NCI-H2227 treated with DMSO at 0.1 percent for 48 hours (cell line): ENCODE results near the gene PIR.

Source experiments
- DNase-seq: peaks from one replicate; lab custom pipeline; 2025; lab: John Stamatoyannopoulos, UW

Gene PIR

DNA sequence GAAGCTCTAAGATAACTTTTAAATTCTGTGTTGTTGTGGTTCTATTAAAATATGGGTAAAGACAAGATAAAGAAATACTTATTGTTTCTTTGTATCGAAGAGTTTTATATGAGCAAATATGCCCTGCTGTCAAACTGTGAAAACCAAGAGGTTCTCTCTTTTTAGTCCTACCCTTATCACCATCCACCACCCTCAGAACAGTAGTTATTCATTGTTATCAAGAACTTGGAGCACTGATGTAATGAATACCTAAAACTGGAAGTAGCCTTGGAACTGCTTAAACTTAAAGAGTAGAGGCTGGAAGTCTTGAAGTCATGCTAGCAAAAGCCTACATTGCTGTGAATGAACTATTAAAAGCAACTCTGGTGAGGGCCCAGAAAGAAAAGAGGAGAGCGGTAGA, 9.2 kb downstream of the PIR start:
- DNase-seq: no peak

DNA sequence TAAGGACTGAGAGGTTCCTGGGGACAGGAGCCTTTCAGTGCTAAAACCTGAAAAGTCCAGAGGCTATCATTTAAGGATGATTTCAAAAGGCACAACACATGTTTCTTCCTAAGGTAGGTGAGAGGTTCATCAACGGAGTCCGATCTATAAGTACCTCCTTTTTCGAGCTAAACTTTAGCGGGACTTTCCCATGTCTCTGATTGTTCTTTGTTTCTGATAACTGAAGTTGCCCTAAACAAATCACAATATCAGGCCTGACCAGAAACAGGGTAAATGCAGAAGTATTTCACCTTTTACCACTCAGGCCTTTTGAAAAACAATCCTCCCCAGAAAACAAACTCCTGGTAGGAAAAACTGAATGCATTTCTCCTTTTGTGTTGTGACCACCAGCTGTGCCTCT, 17.6 kb downstream of the PIR start:
- DNase-seq: no peak

DNA sequence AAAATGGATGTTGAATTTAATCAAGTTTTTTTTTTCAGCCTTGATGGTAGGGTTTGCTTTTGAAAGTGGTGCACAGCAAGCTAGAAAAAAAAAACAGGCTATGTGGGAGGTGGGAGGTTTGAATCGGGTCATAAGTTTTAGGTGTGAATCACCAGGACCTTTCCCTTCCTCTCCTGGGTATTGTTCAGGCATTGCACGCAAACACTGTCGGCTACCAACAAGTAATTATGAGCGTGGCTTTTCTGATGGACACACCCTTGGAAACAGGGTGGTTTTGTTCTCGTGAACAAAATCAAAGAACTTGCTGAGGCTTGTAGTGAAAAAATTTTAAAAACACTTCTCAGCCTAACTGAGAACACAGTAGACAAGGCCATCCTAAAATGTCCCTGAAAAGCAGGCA, 18.1 kb downstream of the PIR start:
- no peak for DNase-seq

DNA sequence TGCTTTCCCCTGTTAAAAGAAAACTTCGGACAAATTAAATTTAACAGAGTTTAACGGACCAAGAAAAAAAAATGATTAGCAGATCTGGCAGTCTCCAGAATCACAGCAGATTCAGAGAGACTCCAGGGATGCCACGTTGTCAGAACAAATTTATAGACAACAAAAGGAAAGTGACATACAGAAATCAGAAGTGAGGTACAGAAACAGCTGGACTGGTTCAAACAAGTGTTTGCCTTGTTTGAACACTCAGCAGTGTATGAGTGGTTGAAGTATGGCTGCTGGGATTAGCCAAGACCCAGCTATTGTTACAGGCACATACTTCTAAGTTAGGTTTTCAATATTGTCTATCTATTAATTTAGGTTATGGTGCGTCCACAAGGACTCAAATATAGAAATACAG, 19.1 kb downstream of the PIR start:
- DNase-seq: no peak

DNA sequence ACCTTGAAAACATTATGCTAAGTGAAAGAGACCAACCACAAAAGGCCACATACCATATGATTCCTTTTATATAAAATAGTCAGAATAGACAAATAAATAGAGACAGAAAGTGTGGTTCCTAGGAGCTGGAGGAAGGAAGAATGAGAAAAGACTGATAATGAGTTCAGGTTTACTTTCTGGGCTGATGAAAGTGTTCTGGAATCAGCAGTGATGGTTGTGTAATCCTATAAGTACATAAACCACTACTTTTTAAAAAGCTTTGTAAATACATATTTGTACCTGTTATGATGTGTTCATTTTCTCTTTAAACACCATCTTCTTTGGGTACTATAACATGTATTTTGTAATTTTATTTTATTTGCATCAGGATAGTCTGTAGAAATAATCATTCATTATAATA, 20.6 kb downstream of the PIR start:
- no peak for DNase-seq

DNA sequence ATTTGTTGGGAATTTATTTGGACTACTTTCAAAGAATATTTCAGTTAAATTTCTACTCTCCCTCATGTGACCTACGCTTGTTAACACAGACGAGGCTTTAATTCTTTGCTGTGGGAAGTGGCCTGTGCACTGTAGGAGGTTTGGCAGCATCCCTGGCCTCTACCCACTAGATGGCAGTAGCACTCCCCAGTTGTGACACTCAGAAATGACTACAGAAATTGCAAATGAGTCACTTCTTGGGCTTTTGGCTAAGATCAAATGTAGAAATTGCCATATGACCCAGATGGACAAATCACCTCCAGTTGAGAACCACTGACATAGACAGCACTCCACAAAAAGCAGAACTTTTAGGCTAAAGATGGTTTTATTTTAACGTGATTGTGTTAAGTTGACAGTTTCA, 22.1 kb downstream of the PIR start:
- peak; percentile 57 for DNase-seq

DNA sequence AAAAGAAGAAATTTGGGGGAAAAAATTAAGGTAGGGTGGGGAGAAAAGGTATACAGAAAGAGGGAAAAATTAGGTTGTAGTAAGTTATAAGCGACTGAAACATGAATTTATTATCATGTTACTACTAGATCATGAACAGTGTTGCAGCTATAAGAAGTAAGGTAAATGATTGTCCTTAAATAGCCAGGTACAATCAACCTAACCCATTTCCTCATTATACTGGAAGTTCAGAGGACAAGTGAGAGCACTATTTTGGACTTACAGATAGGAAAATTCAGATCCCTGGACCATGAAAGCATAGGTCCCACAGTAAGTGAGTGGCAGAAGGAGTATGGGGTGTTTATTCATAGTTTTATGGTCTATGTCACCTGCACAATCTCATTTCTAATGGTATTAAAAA, 23.5 kb downstream of the PIR start:
- DNase-seq: no peak

DNA sequence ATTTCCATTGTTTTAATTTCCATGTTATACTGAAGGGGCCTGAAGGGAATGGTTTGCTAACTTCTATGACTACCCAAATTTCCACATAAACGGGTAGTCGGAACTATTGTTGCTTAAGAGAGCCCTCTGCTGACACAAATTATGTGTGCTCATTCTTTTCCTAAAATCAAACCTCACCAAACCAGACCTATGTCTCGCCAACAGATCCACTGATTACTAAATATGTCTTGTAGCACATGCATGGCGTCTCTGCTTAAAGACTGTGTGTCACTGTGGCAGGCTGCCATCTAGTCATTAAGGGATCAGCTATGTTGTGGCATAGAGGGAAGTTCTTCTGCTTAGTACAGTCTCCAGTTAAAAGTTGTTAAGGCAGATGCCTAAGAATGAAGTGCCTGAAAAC, 25.1 kb downstream of the PIR start:
- DNase-seq: peak; percentile 12

DNA sequence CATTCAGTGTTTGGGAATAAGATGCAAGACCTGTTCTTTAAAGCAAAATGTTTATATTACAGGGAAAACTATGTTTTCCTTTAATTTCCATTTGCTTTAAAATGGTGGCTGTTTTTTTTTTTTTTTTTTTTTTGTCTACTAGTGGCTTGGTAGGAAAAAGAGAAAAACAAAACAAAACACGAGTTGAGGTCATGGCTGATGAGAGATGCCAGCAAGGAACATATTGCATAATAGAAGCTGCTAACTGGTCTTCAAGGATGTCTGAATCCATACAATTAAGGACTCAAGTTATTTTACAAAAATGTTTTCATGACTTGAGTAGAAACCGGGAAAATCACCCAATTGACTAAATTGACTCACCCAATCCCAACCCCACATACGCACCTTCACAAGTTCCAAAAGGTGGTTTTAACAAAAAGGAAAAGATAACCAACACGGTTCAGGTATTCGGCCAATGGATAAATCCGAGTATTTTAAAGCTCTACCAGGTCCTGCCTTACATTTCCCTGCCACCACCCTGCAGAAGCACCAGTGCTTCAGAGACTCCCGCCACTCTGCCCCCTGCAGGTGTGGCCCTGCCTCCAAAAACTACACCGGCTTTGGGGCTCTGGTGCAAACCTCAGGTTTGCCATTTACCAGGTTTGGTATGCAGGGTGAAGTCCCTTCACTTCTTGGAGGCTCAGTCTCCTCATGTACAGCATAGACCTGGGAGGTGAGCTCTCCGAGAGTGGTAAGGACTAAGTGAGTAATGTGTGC, 27.1 kb downstream of the PIR start:
- no peak for DNase-seq

DNA sequence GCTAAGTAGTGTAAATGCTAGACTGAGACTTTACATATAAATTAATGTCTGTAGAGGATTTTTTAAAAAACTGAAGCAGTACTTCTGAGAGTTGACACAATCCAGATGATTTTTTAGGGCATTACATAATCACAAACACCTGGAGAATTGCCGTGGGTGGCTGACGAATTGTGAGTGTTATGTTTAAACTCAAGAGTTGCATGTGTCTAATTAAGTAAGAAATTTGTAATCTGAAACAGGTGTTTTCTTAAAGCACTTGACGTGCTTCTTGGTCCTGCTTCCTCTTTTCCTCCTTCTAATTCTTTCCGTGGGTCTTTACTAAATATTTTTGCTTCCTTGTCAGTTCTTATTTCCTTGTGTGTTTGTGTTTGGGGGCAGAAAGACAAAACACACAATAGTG, 27.8 kb downstream of the PIR start:
- DNase-seq: no peak

DNA sequence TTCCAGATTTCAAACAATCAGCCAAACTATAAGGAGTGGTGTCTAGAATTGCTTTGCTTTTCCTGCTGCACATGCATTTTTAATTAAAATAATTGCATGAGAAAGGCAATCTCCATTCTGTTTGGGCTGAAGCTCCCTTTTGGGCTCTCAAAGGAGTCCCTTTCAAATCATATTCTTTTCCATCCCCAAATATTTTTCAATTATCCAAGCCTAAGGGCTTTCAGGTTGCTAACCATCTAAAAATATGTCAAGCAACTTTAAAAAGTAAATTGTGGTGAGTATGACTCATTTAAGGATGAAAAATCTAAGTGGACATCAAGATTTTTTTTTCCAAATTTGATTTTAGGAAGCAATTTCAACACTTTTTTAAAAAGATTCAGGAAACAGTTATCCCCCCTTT, 28.4 kb downstream of the PIR start:
- DNase-seq: no peak

DNA sequence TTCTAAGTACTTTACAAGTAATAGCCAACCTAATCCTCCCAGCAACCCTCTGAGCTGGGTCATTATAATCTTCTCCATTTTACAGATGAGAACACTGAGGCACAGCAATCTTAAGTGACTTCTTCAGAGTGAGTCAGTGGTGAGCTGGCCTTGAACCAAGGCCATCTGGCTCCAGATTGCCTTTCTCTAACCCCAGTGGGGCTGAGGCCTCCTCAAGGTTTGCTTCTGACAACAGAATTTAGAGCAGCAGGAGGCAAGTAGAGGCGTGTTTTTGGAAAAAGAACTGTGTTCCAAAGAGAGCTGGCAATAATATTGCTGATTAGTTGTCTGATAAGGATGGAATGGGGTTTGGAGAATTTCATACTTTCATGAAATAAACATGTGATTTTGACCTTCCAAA, 41.2 kb downstream of the PIR start:
- DNase-seq: no peak

DNA sequence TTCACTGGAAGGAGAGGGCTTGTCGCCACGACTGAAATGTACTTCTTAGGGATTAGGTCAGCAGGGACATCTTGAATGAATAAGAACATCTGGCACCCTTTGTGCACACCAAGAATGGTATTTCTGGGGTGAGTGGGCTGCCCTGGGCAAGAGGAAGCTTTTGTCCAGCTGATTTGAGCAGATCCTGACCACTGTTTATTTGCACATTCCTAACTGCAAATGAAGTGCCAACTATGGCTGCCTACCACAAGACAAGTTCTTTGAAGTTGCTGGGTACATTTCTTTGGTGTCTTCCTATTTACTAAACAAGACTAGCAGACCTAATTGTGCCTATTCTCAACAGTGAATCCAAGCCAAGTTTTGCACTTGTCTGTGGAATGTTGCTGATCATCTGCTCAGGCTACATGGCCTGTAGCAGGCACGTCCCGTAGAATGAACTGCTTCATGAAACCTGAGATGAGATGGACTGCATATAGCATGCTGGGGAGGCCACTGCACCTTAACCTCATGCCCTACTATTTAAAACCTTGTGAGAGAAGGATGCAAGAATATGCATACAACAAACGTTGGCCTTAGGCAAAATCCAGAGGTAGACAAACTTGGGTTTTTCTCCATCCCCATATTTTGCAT, 45.0 kb downstream of the PIR start:
- DNase-seq: no peak

DNA sequence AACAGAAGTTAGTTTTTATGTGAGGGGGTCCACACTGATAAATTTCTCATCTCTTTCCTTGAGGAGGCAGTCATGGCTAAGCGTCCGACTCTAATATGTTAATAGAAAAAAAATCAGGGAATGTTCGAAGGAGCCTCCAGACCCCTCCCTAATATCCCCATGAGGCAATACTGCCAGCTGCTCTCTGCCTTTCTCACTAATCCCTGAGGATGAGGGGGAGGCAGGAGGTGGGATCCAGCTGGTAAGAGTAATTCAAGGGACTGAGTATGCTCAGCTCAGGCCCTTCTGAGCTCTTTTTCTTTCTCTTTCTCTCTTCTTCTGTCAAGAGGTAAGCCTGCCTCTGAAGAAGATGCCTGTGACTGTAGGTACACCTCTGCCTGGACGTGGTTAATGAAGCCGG, 51.7 kb downstream of the PIR start:
- DNase-seq: no peak

DNA sequence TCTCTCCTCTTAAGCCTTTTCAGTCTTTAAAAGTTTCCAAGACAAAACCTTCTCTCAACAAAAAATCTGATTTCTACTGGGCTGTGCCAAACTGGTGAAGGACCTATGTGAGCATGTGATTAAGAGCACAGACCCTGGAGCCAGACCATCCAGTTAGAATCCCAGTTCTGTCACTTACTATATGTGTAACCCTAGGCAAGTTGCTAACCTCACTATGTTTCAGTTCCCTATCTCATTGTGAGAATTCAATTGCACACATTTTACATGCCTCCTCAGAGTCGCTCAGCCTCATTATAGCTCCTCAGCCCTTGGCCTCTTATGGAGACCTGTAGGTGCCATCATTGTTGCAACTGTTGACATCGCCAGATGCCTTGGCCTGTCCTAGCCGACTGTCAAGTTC, 54.8 kb downstream of the PIR start:
- DNase-seq: no peak

DNA sequence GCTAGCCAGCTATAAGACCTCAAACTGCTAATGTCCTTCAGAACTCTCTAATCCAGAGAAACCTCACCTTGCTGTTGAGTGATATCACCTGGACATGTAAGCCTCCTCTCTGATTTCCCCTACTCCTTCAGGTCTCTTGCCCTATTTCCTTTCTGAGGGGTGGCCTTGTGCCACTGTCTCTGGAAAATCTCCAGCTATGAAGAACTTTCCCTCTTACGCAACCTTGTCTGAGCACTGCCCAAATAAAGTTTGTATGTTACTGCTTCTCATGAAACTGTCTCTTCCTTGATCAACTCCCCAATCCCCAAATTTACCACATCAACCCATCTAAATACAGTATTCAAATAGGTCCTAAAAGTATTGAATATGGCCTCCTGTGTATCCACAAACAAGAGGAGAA, 55.4 kb downstream of the PIR start:
- no peak for DNase-seq

DNA sequence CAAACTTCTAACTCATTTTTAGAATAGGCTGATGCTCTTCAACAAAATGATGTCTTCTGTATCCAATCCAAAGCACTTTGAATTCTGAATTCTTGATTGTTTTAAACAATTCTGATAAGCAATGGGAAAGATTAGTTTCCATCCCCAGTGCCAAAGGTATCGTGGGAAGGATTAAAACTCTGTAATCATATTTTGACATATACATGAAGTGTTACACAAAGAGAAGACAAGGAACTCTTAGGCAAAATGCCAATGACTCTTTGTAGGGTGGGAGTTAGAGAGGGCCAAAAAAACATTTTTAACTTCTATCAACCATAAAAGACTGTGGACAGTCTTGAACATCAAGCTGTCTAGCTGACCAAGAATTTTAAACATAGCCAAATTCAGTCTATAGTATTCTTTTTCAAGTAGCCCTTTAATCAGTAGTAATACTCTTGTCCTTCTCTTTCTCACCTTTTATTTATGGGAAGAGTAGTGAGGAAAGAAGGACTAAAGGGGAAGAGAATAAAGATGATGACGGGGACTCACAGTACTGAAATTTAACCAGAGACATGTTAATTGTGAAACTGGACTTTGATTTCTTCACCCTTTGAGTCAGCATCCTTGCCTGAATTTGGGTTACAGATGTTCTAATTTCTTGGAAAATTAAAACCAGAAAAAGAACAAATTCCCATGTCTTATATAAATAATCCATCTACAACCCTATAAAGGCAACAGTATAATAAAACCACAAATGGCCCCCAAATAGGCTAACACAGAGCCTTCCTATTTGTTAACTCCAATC, 57.1 kb downstream of the PIR start:
- DNase-seq: no peak

DNA sequence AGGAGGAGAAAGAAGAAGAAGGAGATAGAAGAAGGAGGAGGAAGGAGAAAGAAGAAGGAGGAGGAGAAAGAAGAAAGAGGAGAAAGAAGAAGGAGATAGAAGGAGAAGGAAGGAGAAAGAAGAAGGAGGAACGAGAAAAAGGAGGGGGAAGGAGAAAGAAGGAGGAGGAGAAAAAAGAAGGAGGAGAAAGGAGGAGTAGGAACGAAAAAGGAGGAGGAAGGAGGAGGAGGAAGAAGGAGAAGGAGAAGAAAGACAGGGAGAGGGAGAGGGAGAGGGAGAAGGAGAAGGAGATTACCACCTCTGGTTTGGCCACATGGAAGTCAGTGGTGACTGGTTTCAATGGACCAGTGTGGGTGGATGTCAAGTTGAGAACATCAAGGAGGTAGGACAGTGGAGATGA, 58.9 kb downstream of the PIR start:
- no peak for DNase-seq

DNA sequence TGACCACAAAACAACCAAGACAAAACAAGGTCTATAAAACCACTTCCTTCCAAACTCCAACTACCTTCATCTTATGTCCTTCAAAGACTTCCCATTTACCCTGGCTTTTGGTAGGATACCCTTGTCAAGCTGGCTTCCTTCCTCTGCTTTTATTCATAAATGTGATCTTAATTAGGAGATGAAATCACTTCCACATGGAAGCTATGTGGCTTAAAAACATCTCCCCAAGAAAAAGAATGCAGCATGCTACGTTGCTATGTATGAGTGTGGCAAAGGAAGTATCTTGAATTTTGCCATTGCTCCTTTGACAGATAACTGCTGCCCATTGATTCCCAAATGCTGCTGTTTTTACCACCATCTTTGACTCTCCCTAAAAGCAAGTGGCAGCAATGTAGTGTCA, 62.5 kb downstream of the PIR start:
- no peak for DNase-seq

DNA sequence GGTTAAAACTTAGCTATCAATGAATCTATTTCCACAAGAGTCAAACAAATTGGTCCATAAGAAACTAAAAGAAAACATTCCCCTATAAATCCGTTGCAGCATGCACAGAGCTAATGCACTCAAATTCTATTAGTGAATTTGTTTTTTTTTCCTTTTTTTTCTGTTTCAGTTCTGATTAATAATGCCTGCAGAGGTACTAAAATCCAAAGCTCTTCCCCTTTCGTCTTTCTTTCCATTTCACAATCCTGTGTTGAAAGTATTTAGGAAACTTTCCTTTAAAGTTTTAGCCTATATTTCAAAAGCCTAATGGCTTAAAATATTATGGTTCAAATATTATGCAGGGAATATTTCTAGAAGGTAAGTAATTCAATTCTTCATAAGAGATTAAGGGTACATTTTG, 63.1 kb downstream of the PIR start:
- DNase-seq: no peak

DNA sequence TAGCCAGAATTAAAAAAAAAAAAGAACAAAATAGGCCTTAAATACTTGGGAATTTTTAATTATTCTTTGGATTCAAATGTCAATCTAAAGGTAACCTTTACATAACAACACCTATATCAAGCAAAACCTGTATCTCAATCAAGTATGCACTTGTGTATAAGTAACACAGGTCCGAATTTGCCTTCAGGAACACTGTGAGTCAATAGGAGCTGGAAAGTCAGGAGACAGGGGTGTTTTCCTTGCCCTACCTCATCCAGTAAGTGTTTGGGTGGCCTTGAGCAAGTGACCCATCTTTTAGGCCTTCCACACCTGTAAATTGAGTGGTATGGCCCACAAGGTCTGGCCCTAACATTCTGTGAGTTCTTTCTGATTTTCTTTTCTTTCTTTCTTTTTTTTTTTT, 68.1 kb downstream of the PIR start:
- no peak for DNase-seq

DNA sequence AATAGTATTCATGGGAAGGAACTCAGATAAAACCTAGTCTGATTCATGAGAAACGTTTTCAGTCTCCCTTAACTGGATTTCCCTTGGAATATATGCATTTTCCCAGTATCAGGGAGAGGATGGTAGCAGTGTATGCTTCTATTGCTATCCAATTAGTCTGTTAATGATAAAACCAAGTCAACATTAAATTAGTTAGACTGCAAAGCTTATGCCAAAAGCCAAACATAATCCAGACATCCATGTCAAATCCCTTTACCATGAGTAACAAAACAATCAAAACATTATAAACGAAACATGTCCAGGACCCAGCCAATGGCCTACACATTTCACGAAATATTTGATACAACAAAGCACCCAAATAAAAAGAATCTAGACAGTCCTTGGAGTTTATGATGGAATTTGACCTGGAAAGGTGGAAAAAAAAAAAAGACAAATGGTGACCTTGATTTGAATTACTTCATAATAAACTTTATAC, 74.4 kb downstream of the PIR start:
- no peak for DNase-seq

DNA sequence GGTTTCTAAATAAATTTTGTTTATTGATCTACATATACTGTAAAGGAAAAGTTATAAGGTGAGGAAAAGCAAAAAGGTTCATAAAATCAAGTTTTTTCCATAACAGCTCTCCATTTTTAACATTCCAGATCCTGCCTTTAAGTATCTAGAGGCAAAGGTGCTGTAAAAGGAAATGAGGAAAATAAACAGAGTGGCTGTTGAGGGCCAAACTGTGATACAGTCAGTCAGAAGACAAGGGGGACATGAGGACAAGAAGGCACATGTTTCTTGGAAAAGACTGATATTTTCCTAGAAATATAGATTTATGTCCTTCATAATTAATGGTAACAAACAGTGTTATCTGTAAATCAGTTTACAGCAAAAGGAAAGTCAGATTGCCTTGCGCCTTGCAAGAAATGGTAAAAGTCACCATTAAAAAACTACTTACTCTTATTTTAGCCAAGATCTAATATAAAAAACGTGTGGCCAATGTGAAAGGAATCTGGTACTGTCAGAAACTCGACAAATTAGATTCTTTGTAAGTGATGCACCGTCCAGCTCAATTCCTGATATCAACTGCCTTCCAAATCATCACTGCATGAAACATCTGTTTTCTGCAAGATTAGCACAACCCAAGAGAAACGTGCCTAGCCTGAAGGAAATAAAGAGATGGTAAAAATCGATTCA, 75.0 kb downstream of the PIR start:
- DNase-seq: no peak
